ENCODE results near the gene MAGIX.

The MAGIX gene

DNA sequence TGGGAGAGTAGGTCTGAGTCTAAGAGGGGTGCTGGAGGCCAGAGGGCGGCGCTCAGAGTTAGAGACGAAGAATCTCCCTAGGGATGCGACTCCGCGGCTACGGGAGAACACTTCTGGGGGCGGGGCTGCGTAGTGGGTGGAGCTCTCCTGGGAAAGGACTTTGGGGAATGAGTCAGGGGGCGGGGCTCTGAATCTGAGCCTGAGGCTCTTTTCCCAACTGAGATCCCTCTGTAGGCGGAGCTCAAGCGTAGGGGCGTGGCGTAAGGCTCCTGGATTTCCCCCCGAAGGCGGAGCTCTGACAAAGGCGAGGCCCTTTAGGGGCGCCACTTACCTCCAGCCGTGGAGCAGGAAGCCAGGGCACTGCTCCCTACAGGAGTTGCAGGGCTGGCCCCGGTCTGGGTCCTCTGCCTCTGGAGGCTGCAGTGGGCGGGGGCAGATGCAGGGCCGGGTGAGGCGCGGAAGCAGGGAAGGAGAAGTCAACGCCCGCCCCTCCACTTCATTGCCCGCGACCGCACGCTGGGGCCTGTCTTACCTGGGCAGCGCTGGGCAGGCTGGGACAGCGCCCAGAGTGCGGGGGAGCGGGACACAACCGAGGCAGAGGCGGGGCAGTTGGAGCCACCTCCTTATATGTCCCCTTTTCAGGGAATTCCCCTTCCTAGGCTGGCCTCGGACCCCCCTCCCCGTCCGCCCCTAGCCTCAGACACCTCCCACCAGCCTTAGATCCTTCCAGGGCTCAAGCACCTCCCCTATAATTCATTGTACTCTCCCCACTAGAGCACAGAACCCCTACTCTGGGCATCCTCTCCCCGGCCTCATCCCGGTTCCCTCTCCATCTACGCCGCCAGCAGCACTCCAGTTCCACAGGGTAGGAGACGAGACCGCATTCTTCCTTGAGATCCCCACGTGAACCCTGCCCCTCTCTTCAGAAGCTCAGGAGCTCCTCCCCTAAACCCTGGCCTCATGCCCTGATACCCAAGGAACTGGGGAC, 22.0 kb downstream of the MAGIX start:
- no peak for DNase-seq (ENCODE audit: low read depth)

DNA sequence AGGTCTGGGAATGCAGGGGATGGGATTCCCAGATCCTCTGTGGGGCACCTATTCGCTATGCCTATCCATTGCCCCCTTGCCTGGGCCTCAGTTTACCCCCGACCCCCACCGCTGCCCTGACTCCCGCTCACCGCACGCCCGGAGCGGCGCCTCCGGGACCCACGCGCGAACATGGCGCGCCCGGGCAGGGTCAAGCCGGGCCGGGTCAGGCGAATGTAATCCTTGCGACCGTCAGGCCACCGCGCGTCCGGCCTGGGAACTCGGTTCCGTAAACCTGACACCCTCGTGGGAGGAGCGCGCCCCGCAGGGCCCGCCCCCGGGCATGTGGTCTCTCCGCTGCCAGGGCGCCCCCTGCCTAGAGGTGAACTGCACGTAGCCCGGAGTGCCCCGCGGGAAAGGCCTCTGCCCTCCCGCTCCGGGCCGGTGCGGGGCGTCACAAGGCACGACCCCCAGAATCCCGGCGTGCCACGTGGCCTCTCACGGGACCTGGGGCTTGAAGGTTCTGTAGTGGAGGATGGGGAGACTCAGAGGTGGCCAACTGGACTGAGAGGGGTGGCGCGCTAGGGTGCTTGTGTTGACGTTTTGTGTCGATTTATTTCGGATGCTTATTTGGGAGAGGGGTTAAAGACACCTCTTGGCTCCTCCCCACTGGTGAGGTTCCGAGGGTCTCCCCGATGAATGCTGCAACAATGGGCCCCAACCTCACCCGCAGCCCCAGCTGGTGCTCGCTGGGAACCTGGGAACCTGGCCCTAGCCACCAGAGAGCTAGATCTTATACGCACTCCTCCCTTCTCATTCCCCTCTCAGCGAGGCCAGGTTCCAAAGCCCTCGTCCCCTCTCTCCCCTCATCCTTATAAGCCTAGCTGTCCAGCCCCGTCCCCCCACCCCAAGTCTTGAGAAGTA, 23.8 kb downstream of the MAGIX start, which contains the start of gene PRICKLE3:
Gene PRICKLE3, minus strand, starts transcription at position 249 of the 903 bp plus-strand sequence. Its CDS starts 76 bp downstream, at position 173.
- no peak for DNase-seq (ENCODE audit: low read depth)

DNA sequence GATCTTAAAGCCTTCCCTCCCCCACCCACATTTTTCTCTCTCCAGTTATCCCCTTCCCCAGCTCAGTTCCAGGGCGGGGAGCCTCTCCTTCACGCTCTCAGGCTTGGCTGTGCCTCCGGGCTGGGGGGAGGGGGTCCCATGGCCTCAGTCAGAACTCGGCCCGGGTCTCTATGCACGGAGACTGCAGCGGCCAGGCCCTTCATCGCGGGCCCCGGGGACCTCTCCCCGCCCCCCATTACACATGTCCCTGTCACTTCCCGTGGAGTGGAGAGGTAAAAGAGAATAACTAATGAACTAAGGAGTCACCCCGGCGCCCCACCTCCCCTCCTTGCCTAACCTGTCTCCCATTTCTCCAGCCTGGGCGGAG, 24.5 kb downstream of the MAGIX start:
- no peak for DNase-seq (ENCODE audit: low read depth)

DNA sequence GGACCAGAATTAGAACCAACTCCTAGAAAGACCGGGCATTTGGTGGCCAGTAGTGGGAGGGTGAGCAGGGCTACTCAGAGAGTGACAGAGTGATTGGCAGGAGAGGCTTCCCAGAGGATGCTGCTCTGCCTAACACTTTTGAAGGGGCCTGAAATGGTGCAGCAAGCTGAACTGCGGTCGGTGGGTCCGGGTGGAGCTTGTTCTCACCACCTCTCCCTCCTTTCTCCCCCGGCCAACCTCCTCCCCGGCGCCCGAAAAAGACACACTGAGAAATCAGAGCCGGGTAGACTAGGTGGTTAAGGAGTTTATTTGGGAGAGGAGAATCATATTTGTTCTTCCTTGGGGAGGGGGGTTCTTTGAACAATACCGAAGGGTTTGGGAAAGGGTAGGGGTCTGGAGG, 25.0 kb downstream of the MAGIX start:
- DNase-seq (ENCODE audit: low read depth): no peak

DNA sequence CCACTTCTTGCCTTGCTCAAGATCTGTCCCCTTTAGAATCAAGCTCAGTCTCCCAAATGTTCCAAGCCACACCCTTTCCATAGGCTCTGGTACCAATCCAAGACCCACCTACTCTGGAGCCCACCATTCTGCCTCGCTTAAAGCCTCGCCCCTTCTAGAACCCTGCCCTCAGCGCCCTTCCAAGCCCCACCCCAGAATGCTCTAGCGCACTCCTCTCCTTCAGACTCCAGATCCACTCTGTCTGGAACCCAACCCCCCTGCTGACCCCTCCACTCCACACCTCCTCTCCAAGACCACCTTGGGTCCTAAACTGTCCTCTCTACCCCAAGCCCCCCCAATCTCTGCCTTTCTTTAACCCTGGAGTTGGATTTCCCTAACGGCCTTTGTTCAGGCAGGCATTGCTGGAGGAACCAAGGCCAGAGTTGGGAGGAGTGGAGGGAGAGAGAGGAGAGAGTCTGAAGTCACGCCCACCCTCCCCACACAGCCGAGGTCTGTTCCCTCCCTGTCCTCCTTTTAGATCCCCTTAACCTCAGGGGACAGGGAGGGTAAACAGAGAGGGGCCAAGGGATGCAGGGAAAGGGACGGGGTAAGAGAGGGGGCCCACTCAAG, 26.0 kb downstream of the MAGIX start:
- DNase-seq (ENCODE audit: low read depth): no peak

DNA sequence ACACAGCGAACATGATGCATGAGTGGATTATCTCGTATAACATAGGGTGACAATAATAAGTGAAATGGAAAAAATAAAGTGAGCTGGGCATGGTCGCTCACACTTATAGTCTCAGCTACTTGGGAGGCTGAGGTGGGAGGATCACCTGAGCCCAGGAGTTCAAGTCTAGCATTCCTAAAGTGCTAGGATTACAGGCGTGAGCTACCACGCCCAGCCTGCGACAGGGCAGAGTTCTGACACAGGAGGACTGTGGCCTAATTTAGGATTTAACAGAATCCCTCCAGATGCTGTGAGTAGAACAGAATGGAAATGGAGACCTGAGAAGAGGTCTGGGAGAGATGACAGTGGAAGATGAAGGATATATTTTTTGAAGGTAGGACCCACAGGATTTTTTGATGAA, 27.0 kb downstream of the MAGIX start:
- DNase-seq (ENCODE audit: low read depth): no peak

DNA sequence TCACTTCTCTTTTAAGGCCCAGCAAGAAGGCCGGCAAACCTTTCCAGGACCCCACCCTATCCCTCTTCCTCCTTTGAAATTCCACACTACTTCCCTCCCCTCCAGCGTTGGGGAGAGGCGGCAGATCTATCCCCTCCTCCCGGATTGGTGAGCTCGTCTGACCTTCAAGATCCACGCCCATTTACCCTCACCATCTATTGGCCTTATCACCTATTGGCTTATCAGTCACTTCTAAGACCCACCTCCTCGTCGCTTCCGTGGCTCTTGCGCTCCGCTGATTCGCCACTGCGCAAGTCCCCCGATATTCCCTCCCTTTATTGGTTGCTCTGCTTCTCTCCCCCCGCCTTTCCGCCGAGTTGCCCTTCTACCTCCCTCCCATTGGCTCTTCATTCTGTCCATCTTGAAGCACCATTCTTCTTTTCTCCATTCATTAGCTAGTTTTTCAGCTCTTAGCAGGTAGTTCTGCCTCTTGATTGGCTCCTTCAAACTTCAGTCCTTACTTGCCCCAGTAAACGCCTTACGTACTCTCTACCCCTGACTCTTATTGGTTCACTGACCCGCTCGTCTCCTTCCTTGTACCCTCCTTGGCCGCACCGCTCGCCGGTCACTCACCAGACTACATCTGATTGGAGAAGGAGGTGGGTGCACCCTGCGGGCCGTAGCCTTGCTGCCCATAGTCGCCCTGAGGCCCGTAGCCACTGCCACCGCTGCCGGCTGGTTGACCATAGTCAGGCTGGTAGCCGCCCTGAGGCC, 28.4 kb downstream of the MAGIX start:
- DNase-seq (ENCODE audit: low read depth): peak; percentile 99

DNA sequence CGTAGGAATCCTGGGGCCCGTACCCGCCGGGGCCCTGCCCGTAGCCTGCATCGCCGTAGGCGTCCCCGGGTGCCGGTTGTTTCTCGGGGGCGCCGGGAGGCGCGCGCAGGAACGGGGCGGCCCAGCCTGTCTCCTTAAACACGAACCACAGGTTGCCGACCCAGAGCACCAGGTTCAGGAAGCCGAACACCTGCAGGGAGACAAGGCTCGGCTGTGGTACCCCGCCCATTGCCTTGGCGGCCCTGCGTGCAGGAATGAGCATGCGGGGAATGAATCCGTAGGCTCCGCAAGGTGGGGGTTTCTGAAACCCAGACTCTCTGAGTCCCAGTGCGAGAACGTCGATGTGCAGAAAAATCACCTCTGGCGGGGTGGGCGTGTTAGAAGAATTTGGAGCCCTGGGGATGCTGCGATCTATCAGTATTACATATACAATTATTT, 29.0 kb downstream of the MAGIX start:
- no peak for DNase-seq (ENCODE audit: low read depth)

DNA sequence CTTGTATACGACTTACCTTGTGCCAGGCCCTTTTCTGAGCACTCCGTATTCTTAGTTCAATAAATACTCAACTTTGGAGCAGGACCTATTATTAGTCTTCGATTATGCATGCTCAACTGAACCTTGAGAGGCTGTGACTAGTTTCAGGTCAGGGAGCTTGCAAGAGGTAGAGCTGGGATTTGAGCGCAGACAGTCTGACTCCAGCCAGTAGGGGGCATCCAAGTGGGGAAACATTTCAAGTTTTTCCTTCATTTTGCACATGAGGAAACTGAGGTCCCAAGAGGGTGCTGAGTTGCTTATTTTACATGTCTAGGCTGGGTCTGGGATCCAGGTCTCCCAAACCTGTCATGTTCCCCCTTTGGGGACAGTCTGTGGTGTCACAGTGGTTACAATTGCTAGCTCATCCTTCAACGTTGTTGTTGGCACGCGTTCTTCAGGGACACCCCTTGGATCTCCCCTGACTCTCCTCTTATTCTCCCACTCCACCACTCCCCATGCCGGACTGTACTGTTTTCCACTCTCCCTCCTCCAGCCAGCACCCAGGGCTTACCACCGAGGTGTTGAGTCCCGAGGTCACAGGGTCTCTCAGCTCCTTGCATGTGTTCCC, 30.3 kb downstream of the MAGIX start:
- DNase-seq (ENCODE audit: low read depth): no peak

DNA sequence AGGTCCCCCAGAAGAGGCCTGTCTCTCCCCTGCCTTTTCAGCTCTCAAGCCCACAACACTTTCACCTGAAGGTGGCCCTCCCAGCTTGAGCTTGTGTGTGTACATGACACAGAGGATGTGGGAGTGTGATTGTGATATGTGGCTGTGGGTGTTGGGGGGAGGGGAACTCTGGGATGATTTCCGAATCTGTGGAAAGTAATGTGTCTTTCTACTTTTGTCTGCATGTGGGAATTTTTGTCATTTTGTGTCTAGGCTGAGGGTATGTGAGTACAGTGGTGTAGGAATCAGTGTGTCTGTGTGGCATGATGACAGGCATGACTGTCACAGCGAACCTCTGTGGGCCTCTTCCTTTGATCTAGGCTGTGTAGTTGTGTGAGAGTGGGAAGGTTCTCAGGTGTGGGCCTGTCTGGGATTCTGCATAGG, 31.0 kb downstream of the MAGIX start:
- no peak for DNase-seq (ENCODE audit: low read depth)

DNA sequence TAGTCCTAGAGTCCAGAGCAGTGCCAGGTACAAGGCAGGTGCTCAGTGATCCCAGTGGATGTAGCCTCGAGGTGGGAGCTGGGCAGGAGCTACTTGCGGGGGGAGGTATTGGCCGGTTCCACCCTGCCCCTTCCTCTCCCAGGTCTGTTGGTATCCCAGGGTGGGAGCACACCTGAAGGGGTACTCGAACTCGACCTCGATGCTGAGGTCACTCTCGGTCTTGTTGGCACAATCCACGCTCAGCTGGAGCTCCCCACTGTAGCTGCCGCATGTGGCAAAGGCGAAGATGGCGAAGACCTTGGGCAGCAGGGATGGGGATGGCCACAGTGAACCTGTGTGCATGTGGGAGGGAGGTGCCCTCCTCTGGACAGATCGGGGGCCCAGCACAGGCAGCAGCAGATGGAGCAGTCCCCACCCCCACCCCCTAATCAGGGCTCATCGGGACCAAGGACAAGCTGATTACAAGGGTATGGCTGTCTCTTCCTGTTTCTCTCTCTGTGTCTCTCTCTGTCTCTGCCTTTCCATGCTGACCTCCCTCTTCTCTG, 35.1 kb downstream of the MAGIX start:
- no peak for DNase-seq (ENCODE audit: low read depth)

DNA sequence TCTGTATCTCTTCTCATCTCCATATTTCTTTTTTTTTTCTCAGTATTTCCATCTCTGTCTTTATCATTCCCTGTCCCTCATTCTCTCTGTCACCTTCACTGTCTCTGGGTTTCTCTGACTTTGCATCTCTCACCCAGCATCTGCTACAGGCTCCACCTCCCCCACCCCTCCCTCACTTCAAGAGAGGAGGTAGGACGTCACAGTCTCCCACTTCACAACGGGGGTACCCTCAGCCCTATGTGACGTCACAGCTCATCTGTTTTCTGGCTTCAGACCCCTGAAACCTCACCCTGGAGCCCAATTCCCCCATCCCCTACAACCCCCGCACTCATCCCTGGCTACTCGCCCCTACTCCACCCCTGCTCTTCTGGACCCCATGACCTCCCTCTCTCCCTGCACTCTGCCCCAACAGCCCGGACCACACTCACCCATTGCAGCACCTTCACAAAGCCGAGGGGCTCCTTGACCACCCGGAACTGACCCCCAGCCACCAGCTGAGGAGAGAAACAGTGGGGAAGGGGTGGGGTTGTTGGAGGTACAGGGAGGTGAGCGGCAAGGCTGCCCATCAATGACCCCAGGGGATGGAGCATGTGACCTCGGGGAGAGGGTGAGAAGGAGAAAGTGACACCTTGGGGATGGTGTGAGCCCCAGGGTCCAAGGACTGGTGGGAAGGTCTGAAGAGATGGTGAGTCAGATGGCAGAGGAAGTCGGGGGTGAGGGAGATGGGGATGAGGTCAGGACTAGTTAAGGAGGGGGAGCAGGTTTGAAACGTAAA, 36.2 kb downstream of the MAGIX start:
- DNase-seq (ENCODE audit: low read depth): no peak

DNA sequence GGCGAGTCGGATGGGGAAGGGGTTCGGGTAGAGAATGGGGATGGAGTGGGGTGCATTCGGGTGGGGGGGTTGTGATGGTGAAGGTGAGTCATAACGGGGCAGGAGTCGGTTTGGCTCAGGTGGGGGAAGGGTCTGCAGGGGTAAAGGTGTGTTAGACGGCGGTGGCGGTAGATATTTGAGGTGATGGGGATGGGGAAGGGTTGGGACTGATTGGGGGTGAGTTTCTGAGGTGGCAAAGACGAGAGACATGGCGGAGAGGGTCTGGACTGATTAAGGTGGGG, 36.7 kb downstream of the MAGIX start:
- no peak for DNase-seq (ENCODE audit: low read depth)

DNA sequence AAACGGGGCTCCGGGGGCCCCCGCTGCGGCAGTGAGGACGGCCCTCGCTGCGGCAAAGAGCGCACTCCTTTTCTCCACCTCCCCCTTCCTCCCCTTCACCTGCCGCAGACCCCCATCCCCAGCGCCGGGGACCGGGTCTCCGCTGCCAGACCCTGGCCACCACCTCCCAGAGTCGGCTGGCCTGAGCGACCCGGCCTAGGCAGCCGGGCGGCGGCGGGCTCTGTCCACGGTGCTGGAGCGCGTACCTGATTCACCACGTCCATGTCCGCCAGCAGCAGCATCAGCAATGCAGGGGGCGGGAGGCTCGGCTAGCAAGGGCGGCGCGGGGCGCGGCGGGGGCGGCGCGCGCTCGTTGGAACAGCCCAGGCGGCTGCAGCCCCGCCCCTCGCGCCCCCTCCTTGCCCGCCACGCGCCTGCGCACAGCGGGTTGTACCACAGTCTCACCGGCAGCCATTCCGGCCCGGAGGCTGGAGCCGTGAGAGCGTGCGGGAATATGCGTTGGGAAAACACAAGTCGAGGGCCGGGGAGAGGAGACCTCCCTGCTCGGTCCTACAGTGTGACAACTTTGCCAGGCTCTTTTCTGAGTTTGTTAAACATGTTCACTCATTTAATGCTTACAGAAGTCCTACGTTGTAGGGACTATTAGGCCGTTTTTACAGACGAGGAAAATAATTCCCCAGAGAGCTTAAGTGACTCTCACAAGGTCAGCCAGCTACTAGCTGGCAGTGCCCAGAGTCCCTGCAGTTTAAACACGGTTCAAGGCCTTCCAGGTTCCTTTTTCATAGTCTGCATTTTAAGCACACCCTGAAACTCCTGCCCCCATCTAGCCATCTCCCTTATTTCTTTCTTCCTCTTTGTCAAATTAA, 37.6 kb downstream of the MAGIX start, which contains the start of gene SYP:
Gene SYP, minus strand, starts transcription at position 288 of the 866 bp plus-strand sequence. Its CDS starts 7 bp downstream, at position 281.
- peak; percentile 27 for DNase-seq (ENCODE audit: low read depth)

DNA sequence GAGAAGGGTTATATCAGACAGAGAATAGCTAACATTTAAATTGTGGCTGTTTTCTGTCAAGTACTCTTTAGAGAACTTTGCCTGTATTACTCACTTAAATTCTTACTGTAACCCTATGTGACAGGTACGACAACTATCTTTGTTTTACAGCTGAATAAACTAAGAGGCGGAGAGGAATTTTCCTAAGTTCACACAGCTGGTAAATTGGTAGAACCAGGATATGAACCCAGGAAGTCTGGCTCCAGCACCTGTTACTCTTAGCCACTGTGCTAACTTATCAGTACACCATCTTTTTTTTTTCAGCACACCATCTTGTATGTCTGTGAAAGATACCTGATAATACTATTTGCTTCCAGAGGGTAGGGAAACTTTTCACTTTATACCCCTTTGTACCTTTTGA, 39.5 kb downstream of the MAGIX start:
- DNase-seq (ENCODE audit: low read depth): no peak

DNA sequence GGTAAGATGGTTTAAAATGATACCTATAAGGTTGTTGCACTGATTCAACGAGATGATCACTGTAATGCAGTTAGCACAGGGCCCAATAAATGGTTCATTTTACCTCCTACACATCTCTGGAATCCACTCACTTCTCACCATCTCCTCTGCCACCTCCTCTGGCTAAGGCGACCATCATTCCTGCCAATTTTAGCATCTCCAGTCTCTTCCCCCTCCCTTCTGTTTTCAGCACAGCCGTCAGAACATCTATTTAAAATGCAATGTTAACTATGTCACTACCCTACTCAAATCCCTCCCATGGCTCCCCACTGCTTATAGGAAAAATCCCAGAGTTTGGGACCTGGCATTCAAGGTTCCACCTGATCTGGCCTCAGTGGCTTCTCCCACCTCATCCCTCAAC, 41.0 kb downstream of the MAGIX start:
- DNase-seq (ENCODE audit: low read depth): no peak

DNA sequence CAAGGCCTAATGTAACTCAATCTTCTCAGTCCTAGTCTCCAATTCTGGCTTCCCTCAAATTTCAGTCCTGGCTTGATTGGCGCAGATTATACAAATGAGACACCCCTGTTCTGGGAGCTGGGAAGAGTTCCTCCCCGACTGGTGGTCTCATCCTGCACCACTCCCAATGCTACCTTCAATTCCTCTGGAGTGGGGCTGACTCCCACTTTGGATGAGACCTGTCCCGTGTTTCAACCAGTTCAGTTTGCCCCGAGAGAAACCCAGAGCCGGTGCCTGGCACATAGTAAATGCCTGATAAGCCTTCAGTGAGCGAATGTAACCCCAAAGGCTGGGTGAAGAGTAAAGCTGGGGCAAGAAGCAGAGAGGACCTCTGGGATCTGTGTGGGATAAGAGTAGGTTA, 41.5 kb downstream of the MAGIX start:
- DNase-seq (ENCODE audit: low read depth): no peak

DNA sequence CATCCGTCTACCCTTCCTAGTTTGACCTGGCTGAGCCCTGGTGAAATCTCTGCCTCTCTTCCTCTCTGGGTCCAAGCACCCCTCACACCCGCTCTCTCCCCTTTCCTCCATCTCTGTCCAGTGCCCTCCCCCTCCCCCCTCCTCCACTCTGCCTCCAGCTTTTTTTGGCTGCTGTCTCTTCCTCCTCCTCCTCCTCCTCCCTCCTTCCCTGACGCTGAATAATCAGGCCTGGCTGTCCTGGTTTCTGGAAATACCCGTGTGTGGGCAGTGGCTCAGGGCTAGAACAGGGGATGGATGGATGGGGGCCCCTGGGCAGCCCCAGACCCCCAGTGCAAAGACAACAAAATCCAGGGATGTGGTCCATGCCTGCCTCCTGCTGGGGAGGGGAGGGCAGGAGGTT, 42.2 kb downstream of the MAGIX start:
- DNase-seq (ENCODE audit: low read depth): no peak

DNA sequence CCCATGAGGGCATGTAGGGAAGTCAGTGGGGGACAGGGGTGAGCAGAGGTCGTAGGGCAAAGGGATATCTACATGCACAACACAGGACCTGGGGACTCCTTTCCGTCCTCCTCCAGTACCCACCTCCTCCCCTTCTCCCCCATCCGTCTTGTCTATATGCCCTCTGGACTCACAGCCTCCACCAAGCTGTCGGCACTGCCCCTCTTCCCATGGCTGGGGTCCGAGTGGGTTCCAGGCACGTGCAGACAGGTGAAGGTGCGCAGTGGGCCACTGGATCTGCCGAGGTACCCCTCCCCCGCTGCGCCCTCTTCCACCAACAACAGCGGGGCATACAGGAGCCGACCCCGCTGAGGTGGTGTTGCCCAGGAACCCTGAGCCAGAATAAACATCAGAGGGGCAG, 42.9 kb downstream of the MAGIX start:
- DNase-seq (ENCODE audit: low read depth): no peak

All from non-pigmented ciliary epithelial cell (primary cell).